H1 (cell line): ENCODE results near the gene CTRL. TPM values are rescaled to one million over a fixed set of nuclear protein-coding genes. Genes with fewer than 3 reads are reported as not detected.

Experiments
- CREB1 ChIP-seq: IDR thresholded peaks from 2 replicates; pipeline ENCODE4 v1.6.1; 2012; ENCODE audit warnings: inconsistent platforms
- CTCF ChIP-seq, 3 experiments: IDR thresholded peaks; 1 replicate in 2 of 3; 2 replicates in 1 of 3; pipeline versions ENCODE4 v1.5.1 to v1.6.1; 2011; ENCODE audit warnings: low read length in 3 of 3, mild to moderate bottlenecking in 3 of 3, inconsistent platforms in 2 of 3, low read depth in 1 of 3, moderate library complexity in 1 of 3; ENCODE audit not compliant: insufficient read depth in 1 of 3; ENCODE audit errors: control extremely low read depth in 1 of 3
- E2F6 ChIP-seq: IDR thresholded peaks from 2 replicates; pipeline ENCODE4 v1.6.1; 2012; ENCODE audit warnings: inconsistent platforms
- EP300 ChIP-seq, 2 experiments: IDR thresholded peaks; 1 replicate in 1 of 2; 2 replicates in 1 of 2; pipeline ENCODE4 v1.6.1; 2011 to 2012; ENCODE audit warnings: low read depth in 2 of 2, low read length in 2 of 2, mild to moderate bottlenecking in 2 of 2, borderline replicate concordance in 1 of 2, inconsistent platforms in 1 of 2, moderate library complexity in 1 of 2
- EZH2 ChIP-seq: fragments of 200-600 bp; sonication (generic); IDR thresholded peaks from 2 replicates; pipeline ENCODE4 v1.7.1; 2012; ENCODE audit warnings: low read depth, mild to moderate bottlenecking, moderate library complexity, low read length, inconsistent platforms; ENCODE audit not compliant: severe bottlenecking
- KDM4A ChIP-seq: IDR thresholded peaks from one replicate; pipeline ENCODE4 v1.7.1; 2012; ENCODE audit warnings: low read depth, mild to moderate bottlenecking, moderate library complexity, low read length, inconsistent platforms; ENCODE audit not compliant: severe bottlenecking
- RXRA ChIP-seq: IDR thresholded peaks from 2 replicates; pipeline ENCODE4 v1.6.1; 2011; ENCODE audit warnings: low read depth, mild to moderate bottlenecking, low read length, moderate library complexity; ENCODE audit not compliant: insufficient read depth
- TAF1 ChIP-seq: IDR thresholded peaks from 2 replicates; pipeline ENCODE4 v1.6.1; 2011; ENCODE audit warnings: mild to moderate bottlenecking, low read depth, low read length
- ZNF274 ChIP-seq: IDR thresholded peaks from 2 replicates; pipeline ENCODE4 v1.7.0; 2012; ENCODE audit warnings: low read length, borderline replicate concordance; ENCODE audit errors: extremely low read depth
- polyA plus RNA-seq, 7 experiments: library from polyadenylated mRNA; depleted of rRNA in 3 of 7; stranded (reverse) in 5 of 7; unstranded in 2 of 7; fragments of >200 nt in 5 of 7; fragments of 200-250 nt in 2 of 7; gene quantifications; 1 replicate in 5 of 7; 2 replicates in 1 of 7; 4 replicates in 1 of 7; pipeline versions ENCODE4 v1.2.1 to v1.2.3, GENCODE V29; 2011 to 2013; ENCODE audit warnings: missing spikeins in 2 of 7, mixed read lengths in 2 of 7
- total RNA-seq: library from RNA; stranded (reverse); fragmentation: NEBNext Ultra II Directional; extraction: Animal tissue kit (Norgen Biotek cat#: 25700); gene quantifications from 2 replicates; pipeline ENCODE4 v1.2.1, GENCODE V29; 2021

The CTRL gene
- total and polyA plus RNA-seq, 2 of the 8 experiments (the other 6 are each of a cell fraction or from before 2014, with no cell fraction given), result 1.7 to 4.2 TPM

GRCh38 chr16:67936880-67937605 is 5.4 kb upstream of the CTRL start (continued):
- no peak for TF ChIP-seq CTCF (IDR thresholded peaks at IDR 0.05; ENCODE audit: control extremely low read depth in 1 of 3, insufficient read depth in 1 of 3, low read depth in 1 of 3, low read length in 3 of 3)
- TF ChIP-seq ZNF274, result no peak
- TF ChIP-seq KDM4A, result no peak
- no peak for TF ChIP-seq E2F6
- no peak for TF ChIP-seq TAF1
- no peak for TF ChIP-seq EZH2
- TF ChIP-seq EP300 (IDR thresholded peaks at IDR 0.05; ENCODE audit: borderline replicate concordance in 1 of 2, low read depth in 2 of 2, low read length in 2 of 2), result no peak
- no peak for TF ChIP-seq RXRA
- TF ChIP-seq CREB1, result no peak
